IPS-NIHi7 (cell line): ENCODE results near the gene DIAPH3.
A peak's percentile ranks its signal among the peaks of the same experiment; 100 is the strongest.

ENCODE experiments used
- DNase-seq: peaks from one replicate; pipeline ENCODE4 v3.0.0; 2012; ENCODE audit warnings: mixed read lengths; ENCODE audit errors: extremely low spot score

The DIAPH3 gene

DNA sequence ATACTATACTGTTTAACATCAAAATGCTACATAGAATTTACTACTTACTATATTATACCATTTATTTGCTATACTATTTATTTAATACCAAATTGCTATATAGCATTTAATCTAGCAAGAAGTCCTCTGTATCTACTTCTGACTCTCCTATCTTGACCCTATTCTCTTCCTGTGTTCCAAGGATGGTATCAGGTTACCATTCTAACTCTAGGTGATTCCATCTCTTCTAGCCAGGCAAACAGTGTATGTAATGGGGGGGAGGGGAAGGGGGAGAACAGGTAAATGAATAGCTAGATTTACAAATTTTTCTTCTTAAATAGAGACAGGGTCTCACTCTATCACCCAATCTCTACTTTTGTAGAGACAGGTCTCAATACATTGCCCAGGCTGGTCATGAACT lies 200.3 kb downstream of the DIAPH3 start:
- peak; percentile 24 for DNase-seq

DNA sequence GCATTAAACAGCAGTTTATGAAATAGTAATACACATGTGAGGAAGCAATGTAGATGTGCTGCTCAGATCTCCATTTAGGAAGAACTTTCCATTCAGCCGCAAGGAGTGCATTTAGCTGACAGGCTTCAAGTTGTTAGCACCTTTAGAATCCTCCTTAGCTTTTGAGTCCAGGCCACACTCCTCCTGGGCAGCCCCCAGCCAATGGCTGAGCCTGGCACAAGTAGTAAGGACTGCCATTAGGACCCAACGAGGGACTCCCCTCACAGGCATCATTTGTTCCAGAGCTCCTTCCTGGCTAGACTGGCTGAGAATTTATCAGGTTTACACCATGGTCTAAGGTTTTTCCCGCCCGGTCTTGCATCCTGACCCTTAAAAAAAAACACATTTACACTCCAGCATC lies 201.4 kb downstream of the DIAPH3 start:
- peak; percentile 13 for DNase-seq

DNA sequence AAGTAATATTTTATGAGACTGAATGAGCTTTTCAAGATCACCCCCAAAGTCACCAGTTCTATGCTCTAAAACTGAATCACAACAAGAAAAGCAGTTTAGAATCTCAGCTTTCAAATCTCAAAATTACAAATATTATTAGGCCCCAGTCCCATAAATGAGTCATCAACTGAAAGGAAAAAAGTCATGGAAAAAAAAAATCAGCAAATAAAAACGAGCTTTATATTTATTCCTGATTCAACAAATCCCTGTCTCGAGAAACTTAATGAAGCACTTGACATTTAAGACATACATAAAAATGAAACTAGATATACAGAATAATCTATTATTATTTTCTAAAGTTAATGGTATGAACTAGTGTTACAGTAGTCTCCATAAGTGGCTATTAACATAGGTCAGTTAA lies 203.0 kb downstream of the DIAPH3 start:
- DNase-seq = no peak

DNA sequence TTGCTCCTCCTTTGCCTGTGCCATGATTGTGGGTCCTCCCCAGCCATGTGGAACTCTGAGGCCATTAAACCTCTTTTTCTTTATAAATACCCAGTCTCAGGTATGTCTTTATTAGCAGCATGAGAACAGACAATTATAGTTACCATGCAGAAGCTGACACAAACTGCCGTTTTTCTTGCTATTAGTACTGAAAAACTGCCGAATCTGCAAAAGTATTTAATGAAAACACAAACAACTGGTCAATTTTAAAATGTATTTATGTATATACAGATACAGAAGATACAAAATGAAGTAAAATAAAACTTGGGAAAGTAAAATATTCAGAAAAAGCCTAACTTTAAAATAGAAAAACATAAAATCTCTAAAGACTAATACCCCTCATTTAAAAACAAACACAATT lies 206.3 kb downstream of the DIAPH3 start:
- no peak for DNase-seq

DNA sequence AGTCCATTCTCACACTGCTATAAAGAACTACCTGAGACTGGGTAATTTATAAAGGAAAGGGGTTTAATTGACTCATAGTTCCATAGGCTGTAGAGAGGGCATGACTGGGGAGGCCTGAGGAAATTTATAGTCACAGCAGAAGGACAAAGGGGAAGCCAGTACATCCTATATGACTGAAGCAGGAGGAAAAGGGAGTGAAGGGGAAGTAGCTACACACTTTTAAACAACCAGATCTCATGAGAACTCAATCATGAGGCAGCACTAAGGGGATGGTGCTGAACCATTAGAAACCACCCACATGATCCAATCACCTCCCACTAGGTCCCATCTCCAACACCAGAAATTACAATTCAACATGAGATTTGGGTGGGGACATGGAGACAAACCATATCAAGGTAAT lies 209.1 kb downstream of the DIAPH3 start:
- DNase-seq = no peak

DNA sequence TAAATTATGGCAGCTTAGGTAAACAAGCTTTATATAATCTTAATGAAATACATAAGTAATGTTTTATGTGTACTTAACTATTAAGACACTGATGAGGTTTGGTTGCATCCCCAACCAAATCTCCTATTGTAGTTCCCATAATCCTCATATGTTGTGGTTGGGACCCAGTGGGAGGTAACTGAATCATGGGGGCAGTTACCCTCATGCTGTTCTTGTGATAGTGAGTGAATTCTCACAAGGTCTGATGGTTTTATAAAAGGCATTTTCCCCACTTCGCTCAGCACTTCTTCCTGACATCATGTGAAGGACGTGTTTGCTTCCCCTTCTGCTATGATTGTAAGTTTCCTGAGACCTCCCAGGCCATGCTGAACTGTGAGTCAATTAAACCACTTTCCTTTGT lies 212.7 kb downstream of the DIAPH3 start:
- no peak for DNase-seq

DNA sequence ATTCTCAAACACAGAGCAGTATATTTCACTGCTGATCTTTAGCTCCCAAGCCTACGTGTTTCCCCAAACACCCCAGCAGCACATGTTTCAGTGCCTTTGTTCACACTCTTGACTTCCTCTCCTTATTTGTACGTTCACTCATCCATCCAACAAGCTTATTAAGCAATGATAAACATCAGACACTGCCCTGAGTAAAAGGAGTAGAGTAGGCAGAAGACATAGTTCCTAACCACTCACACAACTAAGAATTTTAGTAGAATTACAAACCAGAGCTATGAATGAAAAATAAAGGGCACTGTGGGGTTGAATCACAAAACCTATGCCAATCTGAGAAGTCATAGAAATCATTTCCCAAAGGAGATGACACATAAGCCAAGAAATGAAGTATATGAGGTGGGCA lies 213.5 kb downstream of the DIAPH3 start:
- no peak for DNase-seq

DNA sequence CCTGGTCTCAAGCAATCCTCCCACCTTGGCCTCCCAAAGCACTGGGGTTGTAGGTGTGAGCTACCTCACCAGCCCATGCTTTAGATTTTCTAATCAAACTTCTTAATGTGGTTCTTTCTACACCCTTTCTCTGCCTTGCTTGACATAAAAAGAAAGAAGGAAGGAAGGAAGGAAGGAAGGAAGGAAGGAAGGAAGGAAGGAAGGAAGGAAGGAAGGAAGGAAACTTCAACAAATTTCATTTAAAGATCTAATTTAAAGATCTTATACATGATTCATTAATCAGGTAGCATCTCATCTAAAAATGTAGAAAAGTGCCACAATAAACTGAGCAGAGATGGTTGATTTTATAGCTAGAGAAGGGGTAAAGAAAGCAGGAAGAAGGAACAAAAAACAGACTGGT lies 215.0 kb downstream of the DIAPH3 start:
- DNase-seq = no peak

DNA sequence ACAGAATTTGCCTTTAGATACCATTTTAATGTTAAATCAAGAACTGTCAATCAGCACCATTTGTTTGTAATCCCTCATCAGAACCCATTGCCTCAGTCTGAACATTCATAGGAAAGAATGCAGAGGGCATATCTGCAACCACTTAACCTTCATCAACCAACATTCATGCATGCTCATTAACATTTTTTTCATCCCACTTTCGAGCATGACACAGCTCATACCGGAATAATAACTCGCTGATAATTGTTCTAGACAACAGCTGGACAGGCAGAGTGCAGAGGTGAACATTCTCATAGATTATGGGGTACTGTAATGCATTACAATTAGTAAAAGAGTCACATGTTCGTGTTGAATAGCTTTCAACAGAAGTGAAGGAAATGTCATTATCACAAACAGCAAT lies 216.8 kb downstream of the DIAPH3 start:
- DNase-seq = no peak

DNA sequence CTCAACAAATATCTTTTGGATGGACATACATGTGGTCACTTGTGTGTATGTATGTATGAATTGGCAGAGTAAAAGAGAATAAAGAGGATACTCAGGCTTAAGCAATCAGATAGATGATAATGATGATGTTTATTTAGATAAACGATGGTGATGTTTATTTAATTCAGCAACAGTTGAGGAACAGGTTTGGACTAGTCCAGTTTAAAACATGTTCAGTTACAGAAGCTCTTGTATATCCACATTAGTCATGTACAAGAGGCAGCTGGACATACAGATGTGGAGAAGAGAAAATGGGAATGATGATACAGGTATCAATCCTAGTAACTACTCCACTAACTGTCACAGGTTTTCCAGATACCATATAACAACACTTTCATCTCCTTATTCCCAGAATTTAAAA lies 232.1 kb downstream of the DIAPH3 start:
- no peak for DNase-seq

DNA sequence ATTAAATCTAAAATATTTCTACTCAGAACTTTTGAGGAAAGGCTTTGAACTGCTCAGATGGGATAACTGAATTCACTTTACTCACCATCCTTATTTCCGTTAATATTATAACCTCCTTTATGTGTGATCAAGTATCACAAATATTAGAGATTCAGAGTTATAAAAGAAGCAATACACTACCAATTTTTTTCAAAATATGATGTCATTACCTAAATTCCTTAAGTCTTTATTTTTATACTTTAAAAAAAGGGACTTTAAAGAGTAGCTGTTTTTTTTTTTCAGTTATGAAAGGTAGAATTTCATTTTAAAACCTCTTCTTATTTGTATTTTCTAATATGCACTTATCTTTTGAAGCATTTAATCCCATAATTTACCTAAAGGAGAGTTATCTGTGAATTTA lies 239.5 kb downstream of the DIAPH3 start:
- DNase-seq = no peak

DNA sequence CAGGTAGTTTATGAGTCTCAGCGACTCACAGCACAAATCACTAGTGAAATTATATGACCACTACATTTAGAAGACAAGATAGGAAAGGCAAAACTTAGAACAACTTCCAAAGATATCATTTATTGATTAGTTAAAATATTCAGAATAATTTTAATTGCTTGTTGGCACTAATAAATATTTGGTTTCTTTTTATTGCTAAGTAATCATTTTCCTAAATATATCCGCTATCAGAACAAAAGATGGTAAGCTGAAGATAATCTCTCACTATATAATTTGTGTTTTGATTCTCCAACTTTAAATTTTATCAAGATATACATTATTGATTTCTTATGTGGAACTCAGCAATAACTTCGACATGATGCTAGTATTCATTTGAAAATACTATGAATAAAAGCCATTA lies 248.5 kb downstream of the DIAPH3 start:
- DNase-seq = no peak

DNA sequence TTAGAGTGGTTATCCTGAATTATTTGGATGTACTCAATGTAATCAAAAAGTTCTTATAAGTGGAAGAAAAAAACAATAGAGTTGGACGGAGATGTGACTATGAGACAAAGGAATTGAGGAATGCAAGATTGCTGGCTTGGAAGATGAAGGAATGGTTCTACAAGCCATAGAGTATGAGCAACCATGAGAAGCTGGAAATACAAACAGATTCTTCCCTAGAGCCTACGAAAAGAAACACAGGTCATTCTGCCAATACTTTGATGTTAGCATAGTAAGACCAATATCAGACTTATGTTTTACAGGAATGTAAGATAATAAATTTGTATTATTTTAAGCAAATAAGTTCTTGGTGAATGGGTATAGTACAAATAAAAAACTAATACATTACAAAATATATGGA lies 249.2 kb downstream of the DIAPH3 start:
- no peak for DNase-seq

DNA sequence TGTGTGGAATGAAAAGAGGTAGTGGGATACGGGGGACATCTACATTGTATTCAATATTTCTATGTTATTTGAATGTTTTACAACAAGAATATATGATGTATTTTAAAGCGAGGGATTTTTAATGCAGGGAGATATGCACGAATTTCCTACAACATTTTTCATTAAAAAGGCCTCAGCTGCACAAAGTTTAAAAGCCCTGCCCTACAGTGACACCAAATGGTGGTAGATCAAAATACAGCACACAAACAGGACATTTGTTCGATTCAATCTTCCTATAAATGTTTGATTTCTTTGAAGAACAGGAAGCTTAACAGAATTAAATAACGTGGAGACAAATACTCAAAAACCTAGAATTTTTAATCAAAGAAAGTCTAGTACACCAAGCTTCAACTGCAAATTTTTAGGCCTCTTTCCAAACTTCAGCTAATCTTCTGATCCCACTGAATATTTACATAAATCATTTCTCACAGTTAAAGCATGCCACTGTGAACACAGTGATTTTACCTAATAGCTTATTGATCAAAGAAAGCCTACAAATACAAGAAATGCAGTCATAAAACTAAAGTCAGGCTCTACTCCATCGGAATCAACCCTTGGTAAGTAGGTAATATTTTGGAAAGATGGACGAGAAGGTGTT lies 257.2 kb downstream of the DIAPH3 start:
- DNase-seq = no peak

DNA sequence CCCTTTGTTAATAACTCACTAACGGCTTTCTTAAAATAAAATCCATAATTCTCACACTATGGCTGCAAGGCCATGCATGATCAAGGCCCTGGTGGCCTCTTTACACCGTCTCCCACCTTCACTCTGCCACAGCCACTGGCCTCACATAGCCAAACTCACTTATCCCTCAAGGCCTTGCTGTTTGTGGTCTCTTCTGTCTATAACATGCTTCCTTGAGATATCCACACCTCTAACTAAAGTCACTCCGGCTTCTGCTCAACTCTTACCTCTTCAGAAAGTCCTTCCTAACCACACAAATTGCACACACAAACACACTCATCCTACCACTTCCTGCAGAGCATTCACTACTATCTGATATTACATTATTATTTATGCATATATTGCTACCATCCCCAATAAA lies 262.5 kb downstream of the DIAPH3 start:
- no peak for DNase-seq

DNA sequence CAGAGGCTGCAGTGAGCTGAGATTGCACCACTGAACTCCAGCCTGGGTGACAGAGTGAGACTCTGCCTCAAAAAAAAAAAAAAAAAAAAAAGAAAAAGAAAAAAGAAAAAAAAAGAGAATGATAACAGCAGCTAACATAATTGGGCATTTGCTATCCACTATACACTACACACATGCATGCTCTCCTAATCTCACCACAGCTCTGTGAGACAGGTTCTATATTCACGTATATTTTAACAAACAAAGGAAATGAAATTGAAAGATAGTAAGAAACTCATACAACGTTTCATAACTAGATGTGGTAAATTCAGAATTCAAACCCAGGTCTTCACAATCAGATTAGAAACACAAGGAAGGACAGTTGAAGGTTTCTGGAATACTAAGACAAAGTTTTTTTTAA lies 265.7 kb downstream of the DIAPH3 start:
- no peak for DNase-seq

DNA sequence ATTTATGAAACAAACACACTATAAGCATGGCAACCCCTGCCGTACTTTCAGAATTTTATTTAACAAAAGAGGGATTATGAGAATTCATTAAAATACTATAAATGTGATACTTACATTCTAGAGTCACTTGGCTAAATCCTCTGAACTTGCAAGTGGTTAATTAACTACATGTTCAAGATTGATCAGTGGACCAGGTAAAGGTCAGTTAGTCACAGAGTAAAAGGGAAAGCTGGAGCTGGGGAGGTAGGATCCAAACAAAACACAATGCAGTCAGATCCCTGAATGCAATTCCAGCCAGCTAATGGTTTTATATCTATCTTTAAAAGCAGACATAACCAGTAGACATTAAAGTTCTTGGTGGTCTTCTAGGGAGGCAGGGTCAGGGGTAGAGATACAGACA lies 270.5 kb downstream of the DIAPH3 start:
- no peak for DNase-seq

DNA sequence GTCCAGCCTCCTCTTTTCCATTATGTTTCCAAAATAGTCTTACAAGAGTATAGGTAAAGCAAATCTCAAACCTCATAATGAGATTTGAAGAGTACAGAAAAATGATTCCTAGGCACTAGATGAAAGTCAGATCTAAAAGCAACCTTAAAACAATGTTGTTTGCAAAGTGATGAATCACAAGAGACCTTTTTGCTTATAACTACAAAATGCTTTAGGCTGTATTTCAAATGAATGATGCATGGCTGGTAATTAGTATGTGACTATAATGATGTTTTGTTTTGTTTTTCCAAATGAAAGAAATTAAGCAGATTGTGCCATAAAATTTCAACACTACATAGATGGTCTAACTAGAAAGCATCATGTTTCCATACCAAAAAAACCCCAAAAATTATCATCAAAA lies 272.7 kb downstream of the DIAPH3 start:
- DNase-seq = no peak

DNA sequence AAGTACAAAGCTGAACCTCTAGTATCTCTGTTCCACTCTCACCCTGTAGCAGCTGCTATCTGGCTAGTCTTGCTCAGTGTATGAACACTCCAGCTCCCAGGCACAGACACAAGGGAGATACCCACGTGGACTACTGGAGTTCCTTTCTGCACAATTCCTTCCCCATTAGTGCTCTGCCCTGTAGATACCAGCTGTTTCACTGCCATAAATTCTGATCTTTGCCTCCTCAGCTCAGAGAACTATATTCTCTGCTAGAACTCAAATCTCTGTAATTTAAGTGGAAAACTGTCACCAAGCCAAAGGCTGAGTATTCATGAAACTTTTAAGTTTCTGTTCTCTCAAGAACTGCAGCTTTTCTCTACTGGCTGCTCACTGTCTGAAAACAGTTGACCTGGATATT lies 273.7 kb downstream of the DIAPH3 start:
- no peak for DNase-seq

DNA sequence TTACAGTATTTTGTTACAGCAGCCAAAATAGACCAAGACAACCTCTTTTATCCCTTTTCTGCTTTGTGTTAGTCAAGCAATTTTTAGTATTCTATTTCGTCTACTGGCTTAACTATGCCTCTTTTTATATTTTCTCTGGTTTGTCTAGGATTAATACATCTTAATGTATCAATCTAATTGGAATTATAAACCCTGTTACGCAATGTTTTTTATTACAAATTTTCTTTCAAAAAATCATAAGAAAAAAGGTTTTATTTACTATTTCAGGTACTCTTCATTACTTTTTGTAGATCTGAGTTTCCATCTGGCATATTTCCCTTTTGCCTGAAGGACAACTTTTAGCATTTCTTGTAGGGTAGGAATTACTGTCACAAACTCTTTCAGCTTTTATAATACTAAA lies 275.3 kb downstream of the DIAPH3 start:
- DNase-seq = no peak

DNA sequence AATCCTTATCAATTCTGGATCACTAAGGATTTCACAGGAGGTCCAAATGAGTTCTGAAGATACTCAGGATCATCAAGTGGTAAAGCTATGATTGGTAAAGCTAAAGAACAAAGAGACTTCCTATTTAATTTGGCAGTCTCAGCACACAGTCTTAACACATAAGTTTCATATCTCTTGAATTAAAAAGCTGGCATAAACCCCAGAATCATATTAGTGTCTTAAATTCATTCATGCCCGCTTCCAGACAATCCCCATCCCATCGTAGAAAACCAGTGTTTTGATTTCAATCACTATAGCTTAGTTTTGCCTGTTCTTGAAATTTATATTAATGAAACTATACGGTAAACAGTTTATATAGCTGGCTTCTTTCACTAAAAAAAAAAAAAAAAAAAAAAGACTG lies 278.7 kb downstream of the DIAPH3 start:
- DNase-seq = no peak

DNA sequence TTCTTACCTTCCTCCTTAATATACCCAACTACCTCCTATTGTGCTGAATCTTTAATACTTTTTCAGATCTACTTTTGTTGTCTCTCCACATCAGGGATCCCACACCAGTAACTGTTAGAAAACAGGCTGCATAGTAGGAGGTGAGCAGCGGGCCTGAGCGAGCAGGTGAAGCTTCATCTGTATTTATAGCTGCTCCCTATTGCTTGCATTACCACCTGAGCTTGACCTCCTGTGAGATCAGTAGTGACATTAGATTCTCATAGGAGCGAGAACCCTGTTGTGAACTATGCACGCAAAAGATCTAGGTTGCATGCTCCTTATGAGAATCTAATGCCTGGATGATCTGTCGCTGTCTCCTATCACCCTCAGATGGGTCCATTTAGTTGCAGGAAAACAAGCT lies 279.8 kb downstream of the DIAPH3 start:
- no peak for DNase-seq

DNA sequence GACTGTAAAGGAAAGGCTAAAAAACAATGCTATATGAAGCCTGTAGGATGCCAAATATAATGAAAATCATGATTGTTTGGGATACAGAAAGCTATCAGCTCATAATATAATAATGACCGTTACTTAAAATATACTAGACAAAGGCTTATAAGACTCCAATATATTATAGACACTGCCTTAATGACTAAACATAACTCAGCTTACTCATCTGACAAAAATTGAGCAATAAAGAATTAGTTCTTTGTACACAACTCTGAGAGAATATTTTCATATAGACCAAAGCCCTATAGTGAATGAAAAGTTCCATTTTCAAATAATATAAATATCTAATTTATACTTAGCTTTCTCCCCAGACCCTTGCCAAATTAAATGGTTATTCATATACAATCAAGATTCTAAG lies 283.3 kb downstream of the DIAPH3 start:
- DNase-seq = no peak

DNA sequence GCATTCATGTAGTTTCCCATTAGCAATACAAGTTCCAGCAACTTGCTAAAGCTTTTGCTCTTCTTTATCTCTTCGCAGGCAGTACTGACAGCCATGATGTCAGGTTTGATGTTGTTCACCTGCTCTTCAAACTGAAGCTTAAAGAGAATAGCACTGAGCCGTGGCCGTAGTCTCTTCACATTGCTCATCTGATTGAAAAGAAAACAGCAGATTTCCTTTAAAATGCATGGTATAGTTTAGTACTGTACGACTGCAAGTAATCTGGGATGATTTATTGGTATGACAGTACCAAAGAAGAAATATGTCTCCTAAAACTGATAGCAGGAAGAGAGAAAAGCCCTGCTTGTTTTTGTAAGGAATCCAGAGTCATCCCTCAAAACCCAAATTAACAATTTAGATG lies 284.4 kb downstream of the DIAPH3 start:
- DNase-seq = no peak

DNA sequence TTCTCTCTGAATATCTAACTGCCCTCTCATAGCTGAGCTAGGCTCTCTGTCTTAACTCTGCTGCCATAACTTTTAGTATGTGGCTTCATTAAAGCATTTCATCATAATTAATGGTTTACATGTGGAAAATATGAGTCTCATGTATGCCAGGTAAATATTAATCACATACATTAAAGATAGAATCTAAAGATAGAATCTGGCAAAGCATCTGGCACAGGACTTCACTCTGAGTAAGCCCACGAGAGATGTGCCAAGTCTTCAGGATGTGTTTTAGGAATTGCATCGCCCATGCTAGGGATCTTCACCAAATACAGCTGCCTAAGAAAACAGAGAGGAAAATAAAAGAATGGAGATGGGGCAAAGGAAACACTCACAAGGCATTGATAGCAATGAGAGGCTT lies 285.8 kb downstream of the DIAPH3 start:
- DNase-seq = no peak
